ENCODE data around the gene GIGYF2. TPM values are rescaled to one million over a fixed set of nuclear protein-coding genes. Genes with fewer than 3 reads are reported as not detected.

GIGYF2 gene
- total RNA-seq, 1 donor from 2014 or later = 59.9 TPM

DNA sequence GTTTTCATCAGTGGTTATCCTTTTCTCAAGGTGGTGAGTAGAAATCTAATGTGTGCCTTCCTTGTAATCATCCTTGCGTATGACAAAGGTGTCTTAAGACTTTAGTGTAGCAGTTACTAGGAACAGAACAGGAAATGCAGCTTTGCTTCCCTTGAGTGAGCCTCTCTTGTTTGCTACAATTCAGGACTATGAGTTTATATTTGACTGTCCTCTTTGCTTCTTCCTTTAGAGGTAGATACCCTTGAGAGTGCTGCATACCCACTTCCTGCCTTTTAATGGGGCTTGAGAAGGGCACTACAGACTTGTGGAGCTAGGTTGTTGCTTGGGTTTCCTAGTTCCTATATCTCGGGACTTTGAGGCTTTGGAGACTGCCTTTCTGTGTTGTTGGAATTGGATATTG lies 75.4 kb downstream of the GIGYF2 start:
- DNase-seq = no peak
- Histone ChIP-seq H3K36me3 (peaks cover 53% of the 10 kb centered on the region), H3K4me3 (no peak overlapping the region), H3K4me1 (peaks cover 9% of the 10 kb centered on the region), H3K27me3 (ENCODE audit: low read depth) (no peaks in the 10 kb centered on the region), H3K27ac (replicated peaks) (no peak overlapping the region), H3K9me3 (replicated peaks) (no peaks in the 10 kb centered on the region)
- intact Hi-C loops (cut with micrococcal nuclease) = no loop called here
- TF ChIP-seq, protein P1, sequence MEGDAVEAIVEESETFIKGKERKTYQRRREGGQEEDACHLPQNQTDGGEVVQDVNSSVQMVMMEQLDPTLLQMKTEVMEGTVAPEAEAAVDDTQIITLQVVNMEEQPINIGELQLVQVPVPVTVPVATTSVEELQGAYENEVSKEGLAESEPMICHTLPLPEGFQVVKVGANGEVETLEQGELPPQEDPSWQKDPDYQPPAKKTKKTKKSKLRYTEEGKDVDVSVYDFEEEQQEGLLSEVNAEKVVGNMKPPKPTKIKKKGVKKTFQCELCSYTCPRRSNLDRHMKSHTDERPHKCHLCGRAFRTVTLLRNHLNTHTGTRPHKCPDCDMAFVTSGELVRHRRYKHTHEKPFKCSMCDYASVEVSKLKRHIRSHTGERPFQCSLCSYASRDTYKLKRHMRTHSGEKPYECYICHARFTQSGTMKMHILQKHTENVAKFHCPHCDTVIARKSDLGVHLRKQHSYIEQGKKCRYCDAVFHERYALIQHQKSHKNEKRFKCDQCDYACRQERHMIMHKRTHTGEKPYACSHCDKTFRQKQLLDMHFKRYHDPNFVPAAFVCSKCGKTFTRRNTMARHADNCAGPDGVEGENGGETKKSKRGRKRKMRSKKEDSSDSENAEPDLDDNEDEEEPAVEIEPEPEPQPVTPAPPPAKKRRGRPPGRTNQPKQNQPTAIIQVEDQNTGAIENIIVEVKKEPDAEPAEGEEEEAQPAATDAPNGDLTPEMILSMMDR (IDR thresholded peaks at IDR 0.05; ENCODE audit: borderline replicate concordance) = no peak

DNA sequence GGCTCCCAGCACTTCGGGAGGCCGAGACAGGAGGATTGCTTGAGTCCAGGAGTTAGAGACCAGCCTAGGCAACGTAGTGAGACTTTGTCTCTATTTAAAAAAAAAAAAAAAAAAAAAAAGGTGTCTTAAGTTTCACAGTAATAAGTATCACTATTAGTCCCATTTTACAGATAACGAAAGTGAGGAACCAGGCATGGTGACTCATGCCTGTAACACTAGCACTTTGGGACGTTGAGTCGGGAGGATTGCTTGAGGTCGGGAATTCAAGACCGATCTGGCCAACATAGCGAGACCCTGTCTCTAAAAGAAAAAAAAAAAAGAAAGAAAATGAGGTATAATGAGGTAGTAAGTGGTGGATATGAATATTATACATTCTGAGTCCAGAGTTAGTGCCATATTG lies 76.7 kb downstream of the GIGYF2 start:
- TF ChIP-seq, protein P1 (IDR thresholded peaks at IDR 0.05; ENCODE audit: borderline replicate concordance) = no peak
- Histone ChIP-seq H3K27ac (replicated peaks) (no peak overlapping the region), H3K27me3 (ENCODE audit: low read depth) (no peaks in the 10 kb centered on the region), H3K36me3 (peaks cover 46% of the 10 kb centered on the region), H3K4me3 (no peak overlapping the region), H3K4me1 (no peaks in the 10 kb centered on the region), H3K9me3 (replicated peaks) (no peaks in the 10 kb centered on the region)
- intact Hi-C loops (cut with micrococcal nuclease) = no loop called here
- no peak for DNase-seq

DNA sequence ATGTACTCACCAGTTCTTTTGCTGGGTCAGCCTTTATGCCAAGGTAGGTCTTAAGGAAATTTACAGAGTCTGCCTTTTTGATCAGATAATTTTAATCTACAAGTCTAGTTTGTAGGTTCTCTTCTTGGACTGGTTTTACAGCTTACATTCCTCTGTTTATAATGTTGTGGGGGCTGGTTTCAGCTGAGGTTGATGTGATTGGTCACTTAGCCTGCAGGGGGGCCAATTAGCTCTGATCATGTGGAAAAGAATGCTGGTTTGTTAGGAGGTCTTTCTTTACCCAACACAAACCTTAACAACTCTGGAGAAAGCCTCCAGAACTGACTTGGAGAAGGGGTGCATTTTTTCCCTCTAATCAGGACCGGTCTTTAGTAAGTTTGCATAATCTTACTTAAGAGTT lies 79.3 kb downstream of the GIGYF2 start, which contains the start of gene KCNJ13:
Gene KCNJ13, minus strand, starts transcription at position 131 of the 400 bp plus-strand sequence. CDS start 5,203 bp downstream, outside the sequence.
- H3K4me1 ChIP-seq = peaks cover 7% of the 10 kb centered on the region
- intact Hi-C loops (cut with micrococcal nuclease) = no loop called here
- TF ChIP-seq, protein P1 (IDR thresholded peaks at IDR 0.05; ENCODE audit: borderline replicate concordance) = no peak
- DNase-seq = no peak
- no peaks in the 10 kb centered on the region for H3K9me3 ChIP-seq (replicated peaks)
- H3K27me3 ChIP-seq (ENCODE audit: low read depth) = no peaks in the 10 kb centered on the region
- peaks cover 36% of the 10 kb centered on the region for H3K36me3 ChIP-seq
- no peak within 1 kb of the TSS for H3K4me3 ChIP-seq
- no peak within 1 kb of the TSS for H3K27ac ChIP-seq (replicated peaks)

DNA sequence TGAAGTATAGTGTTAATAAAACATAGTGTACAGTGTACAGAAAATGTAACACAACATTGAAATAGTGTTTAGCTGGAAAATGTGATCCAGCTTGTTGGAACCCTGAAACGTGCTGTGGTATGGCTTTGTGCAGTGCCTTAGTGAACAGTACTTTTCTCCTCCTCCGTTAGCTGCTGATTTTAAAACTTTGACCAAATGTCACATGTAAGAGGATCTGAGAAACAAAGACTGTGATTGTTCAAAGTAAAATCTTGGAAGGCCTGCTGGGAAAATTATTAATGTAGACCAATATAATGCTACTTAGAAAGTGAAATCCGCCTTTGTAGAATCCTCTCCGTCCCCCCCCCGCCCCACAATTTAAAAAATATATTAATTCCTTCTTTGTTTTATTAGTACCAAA lies 80.1 kb downstream of the GIGYF2 start:
- intact Hi-C loops (cut with micrococcal nuclease) = no loop called here
- DNase-seq = no peak
- H3K27me3 ChIP-seq (ENCODE audit: low read depth) = no peaks in the 10 kb centered on the region
- H3K27ac ChIP-seq (replicated peaks) = no peak overlapping the region
- H3K4me3 ChIP-seq = no peak overlapping the region
- H3K9me3 ChIP-seq (replicated peaks) = no peaks in the 10 kb centered on the region
- peaks cover 7% of the 10 kb centered on the region for H3K4me1 ChIP-seq
- TF ChIP-seq, protein P1 (IDR thresholded peaks at IDR 0.05; ENCODE audit: borderline replicate concordance) = no peak
- H3K36me3 ChIP-seq = peaks cover 28% of the 10 kb centered on the region

DNA sequence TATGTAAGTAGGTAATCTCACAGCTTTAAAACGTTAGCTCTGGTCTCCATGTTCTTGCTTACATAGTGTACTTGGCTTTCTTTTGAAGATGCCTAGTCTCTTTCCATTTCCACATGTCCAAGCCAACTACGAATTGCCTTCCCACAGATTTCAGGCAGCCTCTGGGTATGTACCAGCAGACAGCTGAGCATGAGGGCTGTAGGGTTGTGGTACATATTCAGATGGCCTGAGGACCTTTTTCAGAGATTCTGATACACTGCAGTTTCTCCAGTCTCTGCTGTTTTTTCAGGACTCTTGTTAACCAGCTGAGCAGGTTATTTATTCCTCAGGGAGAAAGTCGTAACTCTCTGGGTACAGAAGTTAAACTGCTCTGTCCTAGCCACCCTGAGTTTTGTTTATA lies 82.3 kb downstream of the GIGYF2 start:
- no peak overlapping the region for H3K27ac ChIP-seq (replicated peaks)
- intact Hi-C loops (cut with micrococcal nuclease) = no loop called here
- H3K9me3 ChIP-seq (replicated peaks) = no peaks in the 10 kb centered on the region
- no peaks in the 10 kb centered on the region for H3K27me3 ChIP-seq (ENCODE audit: low read depth)
- TF ChIP-seq, protein P1 (IDR thresholded peaks at IDR 0.05; ENCODE audit: borderline replicate concordance) = no peak
- H3K4me1 ChIP-seq = peaks cover 7% of the 10 kb centered on the region
- peaks cover 20% of the 10 kb centered on the region for H3K36me3 ChIP-seq
- DNase-seq = no peak
- H3K4me3 ChIP-seq = no peak overlapping the region
